ENCODE results near the gene LDHA.

The LDHA gene

DNA sequence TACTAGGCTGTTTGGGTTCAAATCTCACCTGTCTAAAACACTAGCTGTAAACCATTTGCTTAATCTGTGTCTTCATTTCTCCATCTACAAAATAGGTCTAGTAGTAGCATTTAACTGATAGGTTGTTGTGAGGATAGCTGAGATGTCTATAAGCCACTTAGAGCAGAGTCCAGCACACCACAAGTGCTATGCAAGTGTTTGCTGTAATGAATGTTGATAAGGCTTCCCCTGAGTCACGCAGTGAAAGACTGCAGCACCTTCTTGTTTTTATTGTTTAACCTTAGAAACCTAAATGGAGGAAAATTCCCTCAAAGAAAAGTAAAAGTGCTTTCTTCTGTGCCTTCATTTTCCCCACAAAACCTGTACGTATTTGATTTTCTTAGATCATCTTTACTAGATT is 23.1 kb upstream of the LDHA start:
- no peak overlapping the region for H4K5ac ChIP-seq (ENCODE audit: low read length)
- H3K56ac ChIP-seq (ENCODE audit: low read length) = no peak overlapping the region
- no peak for DNase-seq
- no peaks in the 10 kb centered on the region for H3K79me1 ChIP-seq (ENCODE audit: low read length)
- H3K27me3 ChIP-seq (ENCODE audit: insufficient read depth, low read length, poor library complexity) = no peaks in the 10 kb centered on the region
- H3K9ac ChIP-seq (ENCODE audit: low read length) = no peak overlapping the region
- H3K23ac ChIP-seq (ENCODE audit: low read length) = no peak overlapping the region
- H3K36me3 ChIP-seq (ENCODE audit: control insufficient read depth, insufficient read depth, low read length) = no peaks in the 10 kb centered on the region
- no peak overlapping the region for H3K4me2 ChIP-seq (ENCODE audit: low read length)
- H4K8ac ChIP-seq (ENCODE audit: low read depth, low read length) = no peak overlapping the region
- H3K27ac ChIP-seq (ENCODE audit: low read depth, low read length) = no peak overlapping the region
- no peaks in the 10 kb centered on the region for H3K4me1 ChIP-seq (ENCODE audit: control insufficient read depth, low read depth, low read length)
- no peak overlapping the region for H2AK5ac ChIP-seq (ENCODE audit: low read length)
- H3K18ac ChIP-seq (ENCODE audit: low read length) = no peak overlapping the region
- H3K79me2 ChIP-seq (ENCODE audit: control insufficient read depth, insufficient read depth, low read length) = no peaks in the 10 kb centered on the region
- H3K4me3 ChIP-seq (ENCODE audit: low read length) = no peak overlapping the region
- WGBS (ENCODE audit: extremely low coverage, insufficient coverage, low lambda C conversion rate) = no CpG with 5 or more reads among the region's 2 CpGs
- no peak overlapping the region for H2BK15ac ChIP-seq (replicated peaks; ENCODE audit: low read depth)
- no peak overlapping the region for H2BK5ac ChIP-seq (ENCODE audit: low read length)
- no peak overlapping the region for H3K4ac ChIP-seq (ENCODE audit: low read depth, low read length)
- H2BK120ac ChIP-seq (ENCODE audit: low read depth, low read length) = no peak overlapping the region

DNA sequence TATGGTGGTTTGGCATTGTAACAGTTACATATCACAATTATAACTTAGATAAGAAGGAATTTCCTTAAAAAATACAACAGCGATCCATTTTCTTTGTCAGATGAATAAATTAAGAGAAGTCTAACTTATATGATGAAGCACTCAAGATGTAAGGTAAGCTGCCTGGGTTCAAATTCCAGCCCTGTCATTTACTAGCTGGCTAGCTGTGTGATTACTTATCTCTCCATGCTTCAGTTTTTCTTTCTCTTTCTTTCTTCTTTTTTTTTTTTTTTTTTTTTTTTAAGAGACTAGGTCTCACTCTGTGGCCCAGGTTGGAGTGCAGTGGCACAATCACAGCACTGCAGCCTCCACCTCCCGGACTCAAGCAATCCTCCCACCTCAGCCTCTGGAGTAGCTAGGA is 22.2 kb upstream of the LDHA start:
- no peak for DNase-seq
- H3K27me3 ChIP-seq (ENCODE audit: insufficient read depth, low read length, poor library complexity) = no peaks in the 10 kb centered on the region
- H4K8ac ChIP-seq (ENCODE audit: low read depth, low read length) = no peak overlapping the region
- no peak overlapping the region for H2BK120ac ChIP-seq (ENCODE audit: low read depth, low read length)
- no peak overlapping the region for H3K23ac ChIP-seq (ENCODE audit: low read length)
- H2AK5ac ChIP-seq (ENCODE audit: low read length) = no peak overlapping the region
- no peak overlapping the region for H3K4me3 ChIP-seq (ENCODE audit: low read length)
- H3K36me3 ChIP-seq (ENCODE audit: control insufficient read depth, insufficient read depth, low read length) = no peaks in the 10 kb centered on the region
- H3K27ac ChIP-seq (ENCODE audit: low read depth, low read length) = no peak overlapping the region
- H3K56ac ChIP-seq (ENCODE audit: low read length) = no peak overlapping the region
- no peaks in the 10 kb centered on the region for H3K79me2 ChIP-seq (ENCODE audit: control insufficient read depth, insufficient read depth, low read length)
- no CpG with 5 or more reads among the region's 2 CpGs for WGBS (ENCODE audit: extremely low coverage, insufficient coverage, low lambda C conversion rate)
- no peak overlapping the region for H2BK15ac ChIP-seq (replicated peaks; ENCODE audit: low read depth)
- no peak overlapping the region for H3K4me2 ChIP-seq (ENCODE audit: low read length)
- H3K9ac ChIP-seq (ENCODE audit: low read length) = no peak overlapping the region
- H4K5ac ChIP-seq (ENCODE audit: low read length) = no peak overlapping the region
- no peak overlapping the region for H3K4ac ChIP-seq (ENCODE audit: low read depth, low read length)
- H3K18ac ChIP-seq (ENCODE audit: low read length) = no peak overlapping the region
- no peak overlapping the region for H2BK5ac ChIP-seq (ENCODE audit: low read length)
- no peaks in the 10 kb centered on the region for H3K79me1 ChIP-seq (ENCODE audit: low read length)
- H3K4me1 ChIP-seq (ENCODE audit: control insufficient read depth, low read depth, low read length) = no peaks in the 10 kb centered on the region

DNA sequence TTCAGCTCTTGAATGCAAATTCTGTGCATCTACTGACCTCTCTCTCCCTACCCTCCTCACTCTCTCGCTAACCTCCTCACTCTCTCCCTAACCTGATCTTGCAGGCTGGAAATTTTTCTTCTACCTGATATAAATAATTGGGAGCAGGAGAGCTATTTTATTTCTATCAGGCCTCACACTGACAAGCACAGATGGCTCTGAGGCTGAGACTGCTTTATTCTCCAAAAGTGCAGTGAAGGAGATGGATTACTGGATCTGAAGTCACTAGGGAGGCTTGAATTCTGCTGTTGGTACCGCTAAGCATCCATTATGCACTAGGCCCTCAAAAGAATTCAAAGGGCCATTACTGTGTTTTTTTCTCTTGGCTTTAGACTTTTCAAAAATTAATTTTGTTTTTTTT is 19.4 kb upstream of the LDHA start:
- no peak overlapping the region for H3K4me2 ChIP-seq (ENCODE audit: low read length)
- no peak overlapping the region for H3K27ac ChIP-seq (ENCODE audit: low read depth, low read length)
- no peak overlapping the region for H3K4me3 ChIP-seq (ENCODE audit: low read length)
- no peaks in the 10 kb centered on the region for H3K79me2 ChIP-seq (ENCODE audit: control insufficient read depth, insufficient read depth, low read length)
- no peak overlapping the region for H2BK5ac ChIP-seq (ENCODE audit: low read length)
- H3K4ac ChIP-seq (ENCODE audit: low read depth, low read length) = no peak overlapping the region
- no peaks in the 10 kb centered on the region for H3K36me3 ChIP-seq (ENCODE audit: control insufficient read depth, insufficient read depth, low read length)
- no peak overlapping the region for H4K5ac ChIP-seq (ENCODE audit: low read length)
- H3K4me1 ChIP-seq (ENCODE audit: control insufficient read depth, low read depth, low read length) = no peaks in the 10 kb centered on the region
- no peak overlapping the region for H3K56ac ChIP-seq (ENCODE audit: low read length)
- no peaks in the 10 kb centered on the region for H3K27me3 ChIP-seq (ENCODE audit: insufficient read depth, low read length, poor library complexity)
- no peak overlapping the region for H3K23ac ChIP-seq (ENCODE audit: low read length)
- H2BK120ac ChIP-seq (ENCODE audit: low read depth, low read length) = no peak overlapping the region
- no peaks in the 10 kb centered on the region for H3K79me1 ChIP-seq (ENCODE audit: low read length)
- H4K8ac ChIP-seq (ENCODE audit: low read depth, low read length) = no peak overlapping the region
- H2AK5ac ChIP-seq (ENCODE audit: low read length) = no peak overlapping the region
- H2BK15ac ChIP-seq (replicated peaks; ENCODE audit: low read depth) = no peak overlapping the region
- no peak overlapping the region for H3K18ac ChIP-seq (ENCODE audit: low read length)
- no CpG with 5 or more reads among the region's 2 CpGs for WGBS (ENCODE audit: extremely low coverage, insufficient coverage, low lambda C conversion rate)
- DNase-seq = no peak
- H3K9ac ChIP-seq (ENCODE audit: low read length) = no peak overlapping the region

DNA sequence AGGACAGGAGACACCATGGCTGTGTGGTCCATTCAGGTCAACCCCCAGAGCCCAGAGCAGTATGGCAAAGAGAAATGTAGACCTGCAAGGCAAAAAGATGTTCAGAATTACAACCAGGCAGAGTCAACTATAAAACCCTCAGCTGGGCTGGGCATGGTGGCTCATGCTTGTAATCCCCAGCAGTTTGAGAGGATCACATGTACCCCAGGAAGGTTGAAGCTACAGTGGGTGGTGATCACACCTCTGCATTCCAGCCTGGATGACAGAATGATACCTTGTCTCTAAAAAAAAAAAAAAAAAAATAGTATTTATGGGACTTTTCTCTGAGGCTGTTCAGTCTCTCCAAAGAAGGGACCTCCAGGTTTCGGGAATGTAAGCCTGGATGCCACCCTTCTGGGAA is 18.4 kb upstream of the LDHA start:
- no peak overlapping the region for H3K27ac ChIP-seq (ENCODE audit: low read depth, low read length)
- H3K4ac ChIP-seq (ENCODE audit: low read depth, low read length) = no peak overlapping the region
- H3K4me2 ChIP-seq (ENCODE audit: low read length) = no peak overlapping the region
- no peak overlapping the region for H3K23ac ChIP-seq (ENCODE audit: low read length)
- no peaks in the 10 kb centered on the region for H3K36me3 ChIP-seq (ENCODE audit: control insufficient read depth, insufficient read depth, low read length)
- no peaks in the 10 kb centered on the region for H3K79me1 ChIP-seq (ENCODE audit: low read length)
- H4K8ac ChIP-seq (ENCODE audit: low read depth, low read length) = no peak overlapping the region
- H3K4me3 ChIP-seq (ENCODE audit: low read length) = no peak overlapping the region
- H4K5ac ChIP-seq (ENCODE audit: low read length) = no peak overlapping the region
- no peaks in the 10 kb centered on the region for H3K79me2 ChIP-seq (ENCODE audit: control insufficient read depth, insufficient read depth, low read length)
- H3K9ac ChIP-seq (ENCODE audit: low read length) = no peak overlapping the region
- H3K27me3 ChIP-seq (ENCODE audit: insufficient read depth, low read length, poor library complexity) = no peaks in the 10 kb centered on the region
- no peak overlapping the region for H2BK120ac ChIP-seq (ENCODE audit: low read depth, low read length)
- no peak overlapping the region for H2AK5ac ChIP-seq (ENCODE audit: low read length)
- no CpG with 5 or more reads among the region's 1 CpG for WGBS (ENCODE audit: extremely low coverage, insufficient coverage, low lambda C conversion rate)
- H3K4me1 ChIP-seq (ENCODE audit: control insufficient read depth, low read depth, low read length) = no peaks in the 10 kb centered on the region
- DNase-seq = no peak
- no peak overlapping the region for H3K18ac ChIP-seq (ENCODE audit: low read length)
- H2BK15ac ChIP-seq (replicated peaks; ENCODE audit: low read depth) = no peak overlapping the region
- H3K56ac ChIP-seq (ENCODE audit: low read length) = no peak overlapping the region
- no peak overlapping the region for H2BK5ac ChIP-seq (ENCODE audit: low read length)

DNA sequence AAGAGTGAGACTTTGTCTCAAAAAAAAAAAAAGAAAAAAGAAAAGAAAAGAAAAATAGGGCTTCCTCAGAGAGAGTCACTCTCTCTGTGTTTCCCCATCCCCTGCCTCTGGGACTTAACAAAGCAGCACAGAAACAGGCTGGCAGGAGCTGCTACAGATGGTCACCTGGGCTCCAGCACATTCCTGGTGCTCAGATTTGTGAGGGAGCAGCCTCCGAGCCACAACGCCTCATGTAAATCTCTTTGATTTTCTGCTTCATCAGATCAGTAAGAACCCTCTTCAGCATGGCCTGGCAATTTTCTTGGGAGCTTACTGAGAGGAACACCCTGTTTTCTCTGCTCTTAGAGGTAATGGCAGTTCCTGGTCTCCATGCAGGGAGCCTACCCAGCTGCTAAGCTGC is 15.2 kb upstream of the LDHA start:
- Histone ChIP-seq H3K18ac (ENCODE audit: low read length) (no peak overlapping the region), H2BK15ac (replicated peaks; ENCODE audit: low read depth) (no peak overlapping the region), H3K23ac (ENCODE audit: low read length) (no peak overlapping the region), H2BK120ac (ENCODE audit: low read depth, low read length) (no peak overlapping the region), H3K4me2 (ENCODE audit: low read length) (no peak overlapping the region), H3K36me3 (ENCODE audit: control insufficient read depth, insufficient read depth, low read length) (no peaks in the 10 kb centered on the region), H2BK5ac (ENCODE audit: low read length) (no peak overlapping the region), H2AK5ac (ENCODE audit: low read length) (no peak overlapping the region), H3K4me1 (ENCODE audit: control insufficient read depth, low read depth, low read length) (peaks cover 3% of the 10 kb centered on the region), H3K79me2 (ENCODE audit: control insufficient read depth, insufficient read depth, low read length) (no peaks in the 10 kb centered on the region), H3K27ac (ENCODE audit: low read depth, low read length) (no peak overlapping the region), H4K8ac (ENCODE audit: low read depth, low read length) (no peak overlapping the region), H3K4me3 (ENCODE audit: low read length) (no peak overlapping the region), H3K9ac (ENCODE audit: low read length) (no peak overlapping the region), H3K79me1 (ENCODE audit: low read length) (no peaks in the 10 kb centered on the region), H4K5ac (ENCODE audit: low read length) (no peak overlapping the region), H3K56ac (ENCODE audit: low read length) (no peak overlapping the region), H3K4ac (ENCODE audit: low read depth, low read length) (no peak overlapping the region), H3K27me3 (ENCODE audit: insufficient read depth, low read length, poor library complexity) (no peaks in the 10 kb centered on the region)
- no CpG with 5 or more reads among the region's 2 CpGs for WGBS (ENCODE audit: extremely low coverage, insufficient coverage, low lambda C conversion rate)
- DNase-seq = no peak

DNA sequence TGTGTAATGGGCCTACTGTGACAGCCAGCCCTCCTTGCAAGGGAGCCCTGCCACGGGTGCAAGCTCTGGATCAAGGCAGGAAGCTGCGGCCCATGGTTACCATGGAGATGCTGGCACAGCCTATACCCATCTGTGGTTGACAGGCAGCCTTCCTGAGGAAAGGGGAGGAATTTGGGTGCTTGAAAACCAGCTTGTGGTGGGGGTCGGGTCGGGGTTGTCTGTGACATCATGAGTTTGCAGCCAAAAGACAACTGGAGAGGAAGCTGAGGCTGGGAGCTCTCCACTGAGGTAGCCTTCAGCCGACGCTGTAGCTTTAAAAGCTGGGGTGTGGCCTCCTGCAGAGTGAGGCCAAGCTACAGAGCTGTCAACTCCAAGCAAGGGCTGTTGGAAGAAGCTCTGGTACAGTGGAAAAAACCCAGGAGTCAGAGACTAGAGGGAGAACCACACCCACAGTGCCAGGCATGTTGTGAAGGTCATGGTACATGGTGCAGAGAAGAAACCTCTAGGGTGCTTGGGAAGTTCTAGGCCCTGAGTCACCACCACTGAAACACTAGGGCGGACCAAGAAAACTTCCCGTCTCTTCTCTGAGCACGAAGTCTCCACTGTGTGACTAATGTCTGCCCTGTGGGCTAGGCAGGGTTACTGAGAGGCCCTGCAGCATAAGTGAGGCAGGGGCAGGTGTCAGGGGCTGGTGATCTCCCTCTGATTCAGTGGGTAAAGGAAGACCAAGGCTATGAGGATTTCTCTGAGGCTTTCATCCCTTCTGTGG is 10.8 kb upstream of the LDHA start:
- no peak overlapping the region for H3K4ac ChIP-seq (ENCODE audit: low read depth, low read length)
- H4K5ac ChIP-seq (ENCODE audit: low read length) = no peak overlapping the region
- H3K4me2 ChIP-seq (ENCODE audit: low read length) = no peak overlapping the region
- H2BK5ac ChIP-seq (ENCODE audit: low read length) = no peak overlapping the region
- H2AK5ac ChIP-seq (ENCODE audit: low read length) = no peak overlapping the region
- H3K27ac ChIP-seq (ENCODE audit: low read depth, low read length) = no peak overlapping the region
- H4K8ac ChIP-seq (ENCODE audit: low read depth, low read length) = no peak overlapping the region
- no peak overlapping the region for H3K18ac ChIP-seq (ENCODE audit: low read length)
- DNase-seq = peak; percentile 81
- H3K4me1 ChIP-seq (ENCODE audit: control insufficient read depth, low read depth, low read length) = peaks cover 3% of the 10 kb centered on the region
- peak overlapping the region; percentile 35 for H3K56ac ChIP-seq (ENCODE audit: low read length)
- no peaks in the 10 kb centered on the region for H3K36me3 ChIP-seq (ENCODE audit: control insufficient read depth, insufficient read depth, low read length)
- no peak overlapping the region for H2BK15ac ChIP-seq (replicated peaks; ENCODE audit: low read depth)
- no peak overlapping the region for H2BK120ac ChIP-seq (ENCODE audit: low read depth, low read length)
- H3K9ac ChIP-seq (ENCODE audit: low read length) = no peak overlapping the region
- no peaks in the 10 kb centered on the region for H3K79me1 ChIP-seq (ENCODE audit: low read length)
- no peaks in the 10 kb centered on the region for H3K27me3 ChIP-seq (ENCODE audit: insufficient read depth, low read length, poor library complexity)
- H3K79me2 ChIP-seq (ENCODE audit: control insufficient read depth, insufficient read depth, low read length) = no peaks in the 10 kb centered on the region
- no peak overlapping the region for H3K23ac ChIP-seq (ENCODE audit: low read length)
- no peak overlapping the region for H3K4me3 ChIP-seq (ENCODE audit: low read length)
- no CpG with 5 or more reads among the region's 9 CpGs for WGBS (ENCODE audit: extremely low coverage, insufficient coverage, low lambda C conversion rate)
